SK-N-MC (cell line): ENCODE measurements around the gene PDE11A.

Experiments
- EZH2 ChIP-seq: fragments of 200-600 bp; sonication (generic); IDR thresholded peaks from one replicate; pipeline ENCODE4 v1.6.1; 2017; ENCODE audit warnings: antibody characterized with exemption
- POLR2AphosphoS5 ChIP-seq: IDR thresholded peaks from 2 replicates; pipeline ENCODE4 v1.6.1; 2012; ENCODE audit warnings: mild to moderate bottlenecking, low read depth, low read length, borderline replicate concordance

GRCh38 chr2:177712462-177712861, 360.1 kb downstream of the PDE11A start:
- TF ChIP-seq POLR2AphosphoS5, result no peak
- TF ChIP-seq EZH2, result no peak
